Osteoblast (primary cell): ENCODE results near the gene KCTD12. TPM values are rescaled to one million over a fixed set of nuclear protein-coding genes. Genes with fewer than 3 reads are reported as not detected.

Experiments used
- DNase-seq: peaks from one replicate; pipeline ENCODE4 v3.0.0; 2011; ENCODE audit warnings: low spot score, mixed read lengths; ENCODE audit not compliant: insufficient read length; ENCODE audit errors: missing footprints
- H2AFZ ChIP-seq: 2 replicates; pipeline ENCODE4 v1.6.0; 2011; ENCODE audit warnings: mild to moderate bottlenecking, low read length
- H3K27ac ChIP-seq: 2 replicates; pipeline ENCODE4 v1.5.1; 2011; ENCODE audit warnings: mild to moderate bottlenecking, low read depth, low read length, moderate library complexity
- H3K27me3 ChIP-seq: 2 replicates; pipeline ENCODE4 v1.6.0; 2012; ENCODE audit warnings: mild to moderate bottlenecking, control low read depth, inconsistent platforms, low read length, moderate library complexity; ENCODE audit not compliant: insufficient read depth
- H3K36me3 ChIP-seq: 2 replicates; pipeline ENCODE4 v1.5.1; 2011; ENCODE audit warnings: mild to moderate bottlenecking, low read length, control low read depth, moderate library complexity; ENCODE audit not compliant: insufficient read depth
- H3K4me1 ChIP-seq: 2 replicates; pipeline ENCODE4 v1.5.1; 2011; ENCODE audit warnings: mild to moderate bottlenecking, low read length, control low read depth, moderate library complexity; ENCODE audit not compliant: insufficient read depth
- H3K4me2 ChIP-seq: 2 replicates; pipeline ENCODE4 v1.6.0; 2011; ENCODE audit warnings: mild to moderate bottlenecking, low read length; ENCODE audit not compliant: insufficient read depth
- H3K4me3 ChIP-seq: fragments of 200-600 bp; sonication (generic); 3 replicates; pipeline ENCODE4 v1.5.1; 2012; ENCODE audit warnings: mild to moderate bottlenecking, low read length, inconsistent platforms; ENCODE audit not compliant: insufficient read depth
- H3K79me2 ChIP-seq: 2 replicates; pipeline ENCODE4 v1.6.0; 2012; ENCODE audit warnings: mild to moderate bottlenecking, low read length, control low read depth, inconsistent platforms; ENCODE audit not compliant: insufficient read depth
- H3K9me3 ChIP-seq: 2 replicates; pipeline ENCODE4 v1.5.1; 2011; ENCODE audit warnings: low read depth, low read length, control low read depth
- H4K20me1 ChIP-seq: 2 replicates; pipeline ENCODE4 v1.6.0; 2012; ENCODE audit warnings: mild to moderate bottlenecking, low read length, control low read depth; ENCODE audit not compliant: insufficient read depth
- CTCF ChIP-seq: IDR thresholded peaks from 2 replicates; pipeline ENCODE4 v1.5.1; 2011; ENCODE audit warnings: mild to moderate bottlenecking, low read depth, low read length, moderate library complexity; ENCODE audit errors: extremely low read depth
- total RNA-seq: library from RNA; depleted of rRNA; stranded (reverse); fragments of >200 nt; gene quantifications from 2 replicates; pipeline ENCODE4 v1.2.3, GENCODE V29; 2012

The KCTD12 gene
- total RNA-seq, 1 donor: 29.0 TPM

- TF ChIP-seq CTCF: no peak
- DNase-seq: no peak
- Histone ChIP-seq H3K79me2 (no peaks in the 10 kb centered on the region), H3K36me3 (no peaks in the 10 kb centered on the region), H2AFZ (no peak overlapping the region), H3K27ac (no peak overlapping the region), H3K27me3 (no peaks in the 10 kb centered on the region), H3K4me3 (no peak overlapping the region), H3K9me3 (no peaks in the 10 kb centered on the region), H3K4me2 (no peak overlapping the region), H4K20me1 (no peaks in the 10 kb centered on the region), H3K4me1 (no peaks in the 10 kb centered on the region)
These were observed 17.8 kb downstream of the KCTD12 start for GRCh38 chr13:76868371-76868770.

GRCh38 chr13:76865996-76866503, 20.2 kb downstream of the KCTD12 start:
- H4K20me1 ChIP-seq: no peaks in the 10 kb centered on the region
- H3K27ac ChIP-seq: no peak overlapping the region
- no peak overlapping the region for H3K4me3 ChIP-seq
- DNase-seq: no peak
- H3K27me3 ChIP-seq: no peaks in the 10 kb centered on the region
- no peaks in the 10 kb centered on the region for H3K9me3 ChIP-seq
- no peak for TF ChIP-seq CTCF
- no peaks in the 10 kb centered on the region for H3K36me3 ChIP-seq
- no peaks in the 10 kb centered on the region for H3K79me2 ChIP-seq
- no peak overlapping the region for H3K4me2 ChIP-seq
- no peaks in the 10 kb centered on the region for H3K4me1 ChIP-seq
- H2AFZ ChIP-seq: no peak overlapping the region

GRCh38 chr13:76865109-76865508, 21.1 kb downstream of the KCTD12 start:
- H3K4me1 ChIP-seq: no peaks in the 10 kb centered on the region
- H3K79me2 ChIP-seq: no peaks in the 10 kb centered on the region
- no peak overlapping the region for H3K4me2 ChIP-seq
- no peaks in the 10 kb centered on the region for H4K20me1 ChIP-seq
- H3K27ac ChIP-seq: no peak overlapping the region
- H2AFZ ChIP-seq: peak overlapping the region; percentile 64
- H3K4me3 ChIP-seq: no peak overlapping the region
- no peak for TF ChIP-seq CTCF
- DNase-seq: no peak
- H3K36me3 ChIP-seq: no peaks in the 10 kb centered on the region
- no peaks in the 10 kb centered on the region for H3K9me3 ChIP-seq
- no peaks in the 10 kb centered on the region for H3K27me3 ChIP-seq

- no peak for TF ChIP-seq CTCF
- Histone ChIP-seq H3K4me1 (no peaks in the 10 kb centered on the region), H3K27me3 (no peaks in the 10 kb centered on the region), H3K9me3 (no peaks in the 10 kb centered on the region), H3K4me2 (no peak overlapping the region), H3K36me3 (no peaks in the 10 kb centered on the region), H2AFZ (no peak overlapping the region), H4K20me1 (no peaks in the 10 kb centered on the region), H3K4me3 (no peak overlapping the region), H3K27ac (no peak overlapping the region), H3K79me2 (no peaks in the 10 kb centered on the region)
- DNase-seq: no peak
These were observed 21.9 kb downstream of the KCTD12 start for GRCh38 chr13:76864259-76864658.
